DMS153 treated with DMSO at 0.1 percent for 48 hours (cell line): Measurements from ENCODE around the gene THBS3.
"Not testable (repeated sequence)": the region's sequence is repeated elsewhere in the genome, so short reads cannot be mapped to it uniquely, and the experiment has no call there.

Experiments used
- DNase-seq: peaks from one replicate; lab custom pipeline; 2025; ENCODE audit not compliant: unreplicated experiment; lab: John Stamatoyannopoulos, UW

THBS3 gene

GRCh38 chr1:155208541-155209311, 1.0 kb upstream of the THBS3 start, which contains the start of gene MTX1:
Gene MTX1, plus strand, starts transcription at chr1:155208695. Its CDS starts 110 bp downstream, at chr1:155208805.
- peak; percentile 90 for DNase-seq

- DNase-seq, result peak; percentile 85
Measured at GRCh38 chr1:155206891-155207805, 549 bp downstream of the THBS3 start.

- no peak for DNase-seq
Measured at GRCh38 chr1:155205969-155206593, 1.6 kb downstream of the THBS3 start.

- DNase-seq, result no peak
Measured at GRCh38 chr1:155205035-155205434, 2.7 kb downstream of the THBS3 start.

GRCh38 chr1:155202731-155203515, 4.8 kb downstream of the THBS3 start:
- DNase-seq, result no peak

GRCh38 chr1:155202198-155202597, 5.5 kb downstream of the THBS3 start:
- no peak for DNase-seq

- no peak for DNase-seq
Measured at GRCh38 chr1:155200920-155201319, 6.8 kb downstream of the THBS3 start.

GRCh38 chr1:155199792-155200191, 7.9 kb downstream of the THBS3 start:
- no peak for DNase-seq

GRCh38 chr1:155198547-155198906, 9.2 kb downstream of the THBS3 start:
- DNase-seq, result no peak

GRCh38 chr1:155197901-155198546, 9.7 kb downstream of the THBS3 start:
- no peak for DNase-seq

- DNase-seq, result no peak
Measured at GRCh38 chr1:155196893-155197638, 10.6 kb downstream of the THBS3 start.

GRCh38 chr1:155196103-155196892, 11.4 kb downstream of the THBS3 start:
- DNase-seq, result no peak

GRCh38 chr1:155195201-155196102, 12.2 kb downstream of the THBS3 start:
- DNase-seq, result no peak

GRCh38 chr1:155193991-155194240, 13.8 kb downstream of the THBS3 start:
- DNase-seq, result not testable (repeated sequence)

- peak; percentile 85 for DNase-seq
Measured at GRCh38 chr1:155193275-155193990, 14.3 kb downstream of the THBS3 start.

- peak; percentile 70 for DNase-seq
Measured at GRCh38 chr1:155192346-155193274, 15.1 kb downstream of the THBS3 start.
